HepG2 (cell line): ENCODE results near the gene ZNF71.

ENCODE experiments used
- ARID4A ChIP-seq: sonication (generic); formaldehyde crosslinking; IDR thresholded peaks from 2 replicates; pipeline ENCODE4 v1.5.0; 2020; ENCODE audit warnings: mild to moderate bottlenecking, missing genetic modification reagents, borderline replicate concordance
- CBFB ChIP-seq: sonication (generic); formaldehyde crosslinking; IDR thresholded peaks from 2 replicates; pipeline ENCODE4 v1.4.0; 2020; ENCODE audit warnings: missing genetic modification reagents
- CTCF ChIP-seq: sonication (generic); formaldehyde crosslinking; IDR thresholded peaks from 2 replicates; pipeline ENCODE4 v1.5.0; 2020; ENCODE audit warnings: mild to moderate bottlenecking, missing genetic modification reagents, moderate library complexity
- MAZ ChIP-seq, 2 experiments: sonication (generic) in 1 of 2; formaldehyde crosslinking in 1 of 2; IDR thresholded peaks; 2 replicates each; pipeline versions ENCODE4 v1.5.0 to v1.6.1; 2012 to 2020; ENCODE audit warnings: low read depth in 2 of 2, mild to moderate bottlenecking in 2 of 2, borderline replicate concordance in 1 of 2, improper control_type of control experiment in 1 of 2, low read length in 1 of 2, missing genetic modification reagents in 1 of 2, moderate library complexity in 1 of 2
- MTF2 ChIP-seq: sonication (generic); formaldehyde crosslinking; IDR thresholded peaks from 2 replicates; pipeline ENCODE4 v1.5.0; 2020; ENCODE audit warnings: missing genetic modification reagents, borderline replicate concordance
- RFX3 ChIP-seq: IDR thresholded peaks from 2 replicates; pipeline ENCODE4 v1.6.1; 2016; ENCODE audit warnings: missing biosample characterization, missing genetic modification reagents
- YY1 ChIP-seq: IDR thresholded peaks from 2 replicates; pipeline ENCODE4 v1.6.1; 2011; ENCODE audit warnings: low read length, low read depth, moderate library complexity, mild to moderate bottlenecking; ENCODE audit not compliant: insufficient read depth, insufficient replicate concordance
- ZBTB20 ChIP-seq: sonication (generic); formaldehyde crosslinking; IDR thresholded peaks from 2 replicates; pipeline ENCODE4 v1.8.1; 2023; ENCODE audit warnings: missing genetic modification reagents, low read depth, mild to moderate bottlenecking, borderline replicate concordance
- ZBTB4 ChIP-seq: sonication (generic); formaldehyde crosslinking; IDR thresholded peaks from 2 replicates; pipeline ENCODE4 v1.4.0; 2020; ENCODE audit warnings: missing genetic modification reagents, mild to moderate bottlenecking, borderline replicate concordance
- ZBTB44 ChIP-seq: sonication (generic); formaldehyde crosslinking; IDR thresholded peaks from 2 replicates; pipeline ENCODE4 v1.4.0; 2020; ENCODE audit warnings: missing genetic modification reagents
- ZNF556 ChIP-seq: sonication (generic); formaldehyde crosslinking; IDR thresholded peaks from 2 replicates; pipeline ENCODE4 v1.4.0; 2020; ENCODE audit warnings: mild to moderate bottlenecking, missing genetic modification reagents, borderline replicate concordance
- ZNF7 ChIP-seq: IDR thresholded peaks from 2 replicates; pipeline ENCODE4 v1.6.1; 2016; ENCODE audit warnings: missing biosample characterization, missing genetic modification reagents

- no peak for TF ChIP-seq YY1
- no peak for TF ChIP-seq ZBTB20 (CRISPR knock-in tag)
- TF ChIP-seq MTF2 (CRISPR knock-in tag): no peak
- no peak for TF ChIP-seq ARID4A (CRISPR knock-in tag)
- TF ChIP-seq CBFB (CRISPR knock-in tag): no peak
- no peak for TF ChIP-seq ZBTB44 (CRISPR knock-in tag)
- TF ChIP-seq RFX3 (CRISPR knock-in tag): no peak
- no peak for TF ChIP-seq MAZ (IDR thresholded peaks at IDR 0.05; ENCODE audit: borderline replicate concordance, low read depth, low read length)
- no peak for TF ChIP-seq MAZ (CRISPR knock-in tag; IDR thresholded peaks at IDR 0.05; ENCODE audit: low read depth)
- no peak for TF ChIP-seq ZNF7 (CRISPR knock-in tag)
- TF ChIP-seq ZBTB4 (CRISPR knock-in tag): no peak
- TF ChIP-seq ZNF556 (CRISPR knock-in tag): no peak
- TF ChIP-seq CTCF (CRISPR knock-in tag): no peak
Measured at GRCh38 chr19:56670961-56671612, 76.0 kb downstream of the ZNF71 start.
